HG02571 (cell line): Measurements from ENCODE around the gene RPS6KA2.

Experiments used
- ATAC-seq: cut with Tn5 transposase; IDR thresholded peaks from one replicate; pipeline ENCODE4 v1.9.1; 2021; ENCODE audit warnings: mild to moderate bottlenecking, moderate library complexity; ENCODE audit not compliant: unreplicated experiment

The RPS6KA2 gene

DNA sequence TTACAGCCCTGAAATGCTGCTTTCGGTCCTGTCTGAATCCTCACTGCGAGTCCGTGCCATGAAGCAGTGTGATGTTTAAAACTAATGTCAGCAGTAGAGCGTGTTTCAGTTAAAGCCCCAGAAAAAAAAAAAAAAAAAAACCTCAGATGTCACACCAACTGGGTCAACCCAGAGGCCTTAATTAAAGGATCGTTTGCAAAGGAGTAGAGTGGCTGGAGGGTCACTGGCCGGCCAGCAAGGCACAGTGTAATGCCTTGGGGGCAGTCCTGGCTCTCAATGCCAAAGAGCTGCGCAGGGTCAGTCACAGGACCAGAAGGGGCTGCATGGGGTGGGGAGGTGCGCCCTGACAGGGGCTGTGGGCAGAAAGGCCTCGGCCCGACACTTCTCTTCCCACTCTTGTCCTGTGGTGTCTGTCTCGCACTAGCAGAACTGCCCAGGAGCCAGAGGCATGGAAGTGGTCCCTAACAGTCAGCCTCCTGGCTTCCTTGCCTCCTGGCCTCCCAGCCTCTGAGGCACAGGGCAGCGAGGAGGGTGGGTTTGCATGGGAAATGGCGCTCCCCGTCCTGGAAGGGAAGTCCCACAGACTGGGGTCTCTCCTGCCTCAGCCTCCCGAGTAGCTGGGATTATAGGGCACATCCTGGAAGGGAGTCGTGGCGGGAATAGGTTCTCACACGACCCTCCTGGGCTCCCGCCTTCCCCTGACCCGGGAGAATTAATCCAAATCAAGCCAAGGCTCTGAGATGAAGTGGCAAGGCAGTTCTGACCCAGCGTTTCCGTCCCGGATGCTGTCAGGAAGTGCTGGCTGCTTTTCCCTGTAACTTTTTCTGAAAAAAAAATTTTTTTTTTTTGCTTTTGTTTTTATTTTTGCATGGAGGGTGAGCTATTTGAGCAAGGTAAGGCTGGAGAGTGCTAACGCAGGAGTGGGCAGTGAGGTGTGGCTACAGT lies 190.6 kb downstream of the RPS6KA2 start:
- no peak for ATAC-seq

DNA sequence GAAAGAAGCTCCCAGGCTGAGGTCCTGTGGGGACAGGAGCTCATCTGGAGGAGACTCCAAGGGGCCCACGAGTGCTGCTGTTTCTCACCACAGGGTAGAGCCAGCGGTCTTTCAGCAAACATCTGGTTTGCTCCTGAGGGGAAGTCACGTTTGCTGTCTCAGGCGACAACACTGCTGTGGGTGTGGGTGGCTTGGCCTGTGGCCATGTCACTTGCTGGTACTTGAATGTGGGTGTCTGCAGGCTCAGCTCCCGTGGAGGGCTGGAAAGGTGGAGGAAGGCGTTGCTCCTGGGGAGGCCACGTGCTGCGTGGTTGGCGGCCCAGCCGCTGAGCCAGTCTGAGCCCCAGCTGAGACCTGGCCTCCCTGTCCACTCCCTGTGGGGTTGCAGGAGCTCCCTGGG lies 191.5 kb downstream of the RPS6KA2 start:
- no peak for ATAC-seq

- no peak for ATAC-seq
Measured at GRCh38 chr6:166434336-166434735, 192.7 kb downstream of the RPS6KA2 start.

GRCh38 chr6:166433096-166433495 lies 194.0 kb downstream of the RPS6KA2 start:
- no peak for ATAC-seq

DNA sequence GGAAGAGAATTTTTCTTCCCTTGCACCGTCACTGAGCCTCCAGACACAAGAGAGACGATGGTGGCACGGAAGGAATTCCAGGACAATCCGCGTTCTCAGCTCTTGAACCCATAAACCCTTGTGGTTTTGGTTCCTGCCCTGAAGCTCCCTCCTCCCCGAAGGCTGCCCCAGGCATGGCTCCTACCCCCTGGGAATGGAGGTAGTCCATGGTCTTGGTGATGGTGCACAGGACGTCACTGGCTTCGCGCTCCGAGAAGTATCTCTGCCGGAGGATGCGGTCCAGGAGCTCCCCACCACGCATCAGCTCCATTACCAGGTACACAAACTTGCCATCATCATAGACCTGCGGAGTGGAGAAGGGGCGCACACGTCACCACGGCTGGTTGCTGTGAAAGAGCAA lies 196.8 kb downstream of the RPS6KA2 start:
- ATAC-seq, result no peak

GRCh38 chr6:166424431-166424830 lies 202.6 kb downstream of the RPS6KA2 start:
- ATAC-seq, result no peak

DNA sequence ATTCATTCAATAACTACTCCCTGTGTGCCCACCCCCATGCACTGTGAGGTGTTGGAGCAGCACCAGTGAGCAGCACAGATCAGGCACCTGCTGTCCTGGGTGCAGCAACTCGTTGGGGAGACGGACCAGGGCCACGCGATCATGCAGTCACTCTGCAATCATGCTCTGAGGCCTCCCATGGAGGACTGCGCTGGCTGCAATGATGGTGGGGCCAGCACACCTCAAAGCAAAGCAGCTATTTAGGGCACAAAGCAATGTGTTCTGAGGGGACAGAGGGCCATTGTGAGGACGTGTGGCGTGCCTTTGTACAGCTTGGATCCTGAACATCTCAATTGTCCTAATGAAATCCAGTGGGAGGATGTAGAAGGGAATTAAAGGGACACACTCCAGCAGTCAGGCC lies 203.3 kb downstream of the RPS6KA2 start:
- ATAC-seq, result no peak

- no peak for ATAC-seq
Measured at GRCh38 chr6:166423051-166423745, 203.9 kb downstream of the RPS6KA2 start.

DNA sequence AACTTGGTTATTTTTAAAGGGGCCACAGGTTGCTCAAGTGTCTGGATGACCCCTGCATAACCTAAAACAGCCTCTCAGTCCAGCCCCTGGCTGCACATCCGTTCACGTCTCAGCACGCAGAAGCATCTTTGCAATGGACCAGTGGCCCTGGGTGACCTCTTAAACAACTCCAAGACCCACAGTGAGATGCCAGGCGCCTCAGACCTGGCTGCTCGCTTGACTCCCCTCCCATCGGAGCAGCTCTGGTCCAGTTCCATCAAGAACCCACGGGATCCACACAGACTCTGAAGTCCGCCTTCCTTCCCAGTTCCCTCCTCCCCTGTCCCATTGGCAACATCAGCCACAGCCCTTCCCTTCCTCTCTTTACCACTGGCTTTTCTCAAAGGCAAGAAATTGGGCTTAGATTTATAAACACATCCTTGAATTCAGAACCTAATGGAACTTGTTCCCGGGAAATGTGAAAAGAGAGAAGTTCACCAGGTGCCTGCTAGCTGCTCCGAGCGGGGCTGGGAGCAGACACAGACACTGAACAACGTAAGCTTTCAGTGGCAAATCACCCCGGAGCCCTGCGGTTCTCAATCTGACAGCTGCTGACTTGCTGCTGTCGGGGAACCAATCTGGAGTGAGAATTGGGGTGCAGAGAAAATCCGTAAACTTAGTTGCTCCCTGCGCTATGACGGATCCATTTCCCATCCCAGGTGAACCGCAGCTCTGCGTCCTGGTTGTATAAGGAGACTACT lies 204.7 kb downstream of the RPS6KA2 start:
- no peak for ATAC-seq

DNA sequence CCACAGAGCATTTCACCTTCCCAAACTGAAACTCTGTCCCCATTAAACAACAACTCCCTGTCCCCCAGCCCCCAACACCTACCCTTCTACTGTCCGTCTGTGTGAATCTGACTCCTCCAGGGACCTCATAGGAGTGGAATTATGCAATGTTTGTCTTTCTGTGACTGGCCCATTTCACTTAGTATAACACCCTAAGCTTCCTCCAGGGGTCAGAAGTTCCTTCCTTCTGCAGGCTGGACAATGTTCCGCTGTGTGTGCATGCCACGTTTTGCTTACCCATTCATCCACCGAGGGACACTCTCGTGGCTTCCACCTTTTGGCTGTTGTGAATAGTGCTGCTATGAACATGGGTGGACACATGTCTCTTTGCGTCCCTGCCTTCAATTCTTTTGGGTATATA lies 206.7 kb downstream of the RPS6KA2 start:
- ATAC-seq, result no peak

DNA sequence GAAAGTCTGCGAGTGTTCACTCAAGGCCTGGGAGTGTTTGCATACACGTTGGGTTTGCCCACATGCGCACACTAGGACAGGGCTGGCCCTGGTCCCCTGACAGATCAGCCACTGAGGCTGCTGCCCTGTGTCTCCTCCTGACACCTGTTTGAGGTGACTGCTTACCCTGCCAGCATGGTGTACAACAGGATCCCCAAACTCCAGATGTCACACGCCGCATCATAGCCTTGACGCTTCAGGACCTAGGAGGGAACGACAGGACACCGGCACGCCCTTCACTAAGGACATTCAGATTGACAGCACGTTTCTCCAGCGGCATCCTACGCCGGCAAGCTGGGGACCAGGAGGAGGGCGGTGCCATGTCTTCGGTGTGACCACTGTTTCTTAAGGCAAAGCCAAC lies 207.3 kb downstream of the RPS6KA2 start:
- peak; percentile 20 for ATAC-seq

- peak; percentile 99 for ATAC-seq
Measured at GRCh38 chr6:166419286-166419685, 207.8 kb downstream of the RPS6KA2 start.

DNA sequence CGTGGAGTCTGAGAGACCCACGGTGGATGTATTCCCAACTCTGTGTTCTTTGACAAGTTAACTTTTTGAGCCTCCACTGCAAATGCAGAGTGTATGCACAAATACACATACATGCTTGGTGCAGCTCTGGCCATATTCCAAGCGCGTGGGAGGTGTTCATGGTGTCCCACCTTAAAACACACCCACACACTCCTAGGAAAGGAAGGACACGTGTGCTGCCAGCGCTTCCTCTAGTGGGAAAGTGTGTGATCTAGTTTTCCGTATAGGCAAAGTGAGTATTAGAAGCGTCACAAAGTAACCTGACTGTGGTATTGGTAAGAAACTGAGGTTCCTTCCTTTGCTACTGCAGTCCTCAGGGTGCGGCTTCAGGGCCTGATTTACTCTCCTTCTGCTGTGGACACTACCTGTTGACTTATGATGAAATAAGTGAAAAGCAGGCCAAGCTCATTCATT lies 208.3 kb downstream of the RPS6KA2 start:
- no peak for ATAC-seq

- ATAC-seq, result no peak
Measured at GRCh38 chr6:166417285-166417691, 209.8 kb downstream of the RPS6KA2 start.

DNA sequence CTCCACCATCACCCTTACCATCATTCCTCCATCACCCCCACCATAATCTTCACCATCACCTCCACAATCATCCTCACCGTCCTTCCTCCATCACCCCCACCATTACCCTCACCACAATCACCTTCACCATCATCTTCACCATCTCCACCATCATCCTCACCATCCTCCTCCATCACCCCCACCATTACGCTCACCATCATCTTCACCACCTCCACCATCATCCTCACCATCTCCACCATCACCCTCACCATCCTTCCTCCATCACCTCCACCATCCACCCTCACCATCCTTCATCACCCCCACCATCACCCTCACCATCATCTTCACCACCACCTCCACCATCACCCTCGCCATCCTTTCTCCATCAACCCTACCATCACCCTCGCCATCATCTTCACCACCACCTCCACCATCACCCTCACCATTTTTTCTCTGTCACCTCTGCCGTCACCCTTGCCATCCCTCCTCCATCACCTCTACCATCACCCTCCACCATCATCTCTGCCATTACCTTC lies 211.2 kb downstream of the RPS6KA2 start:
- no peak for ATAC-seq

- ATAC-seq, result no peak
Measured at GRCh38 chr6:166415306-166415705, 211.7 kb downstream of the RPS6KA2 start.

GRCh38 chr6:166413491-166413951 lies 213.5 kb downstream of the RPS6KA2 start:
- ATAC-seq, result no peak

- no peak for ATAC-seq
Measured at GRCh38 chr6:166412911-166413384, 214.1 kb downstream of the RPS6KA2 start.

DNA sequence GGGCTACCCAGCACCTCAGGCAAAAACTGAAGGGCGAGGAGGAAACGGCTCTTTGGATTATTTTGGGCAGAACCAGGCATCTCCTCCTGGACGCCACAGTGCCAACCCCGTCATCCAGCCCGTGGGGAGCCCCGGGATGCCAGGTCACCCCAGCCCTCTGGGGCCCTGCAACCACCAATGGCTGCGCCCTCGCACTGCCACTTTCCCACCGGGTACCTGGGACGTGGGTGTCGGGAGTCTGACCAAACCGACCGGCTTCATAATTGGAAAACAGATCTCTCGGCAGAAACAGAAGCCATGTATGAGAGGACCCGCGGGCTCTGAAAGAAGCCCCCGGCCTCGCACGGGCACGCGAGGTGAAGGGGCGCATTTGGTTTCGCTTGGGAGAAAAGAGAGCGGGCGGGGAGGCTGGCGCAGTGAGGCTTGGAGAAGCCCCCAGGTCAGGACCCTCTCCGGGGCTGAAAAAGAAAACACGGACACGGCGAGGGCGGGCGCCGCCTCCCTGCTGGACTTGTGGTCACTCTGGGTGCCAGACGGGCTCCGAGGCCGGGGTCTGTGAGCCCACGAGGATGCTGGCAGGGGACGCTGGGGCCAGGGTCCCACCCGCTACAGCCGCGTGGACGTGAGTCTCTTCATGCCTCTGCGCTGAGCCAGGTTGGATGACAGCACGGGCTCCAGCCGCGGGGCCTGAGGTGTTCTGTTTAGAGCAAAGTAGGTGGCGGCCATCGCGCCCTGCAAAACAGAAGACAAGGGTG lies 214.7 kb downstream of the RPS6KA2 start:
- no peak for ATAC-seq

GRCh38 chr6:166411721-166412151 lies 215.3 kb downstream of the RPS6KA2 start:
- ATAC-seq, result no peak
